Measurements from ENCODE around the gene ZC2HC1B.
"Not testable (repeated sequence)": the region's sequence is repeated elsewhere in the genome, so short reads cannot be mapped to it uniquely, and the experiment has no call there.

Gene ZC2HC1B

DNA sequence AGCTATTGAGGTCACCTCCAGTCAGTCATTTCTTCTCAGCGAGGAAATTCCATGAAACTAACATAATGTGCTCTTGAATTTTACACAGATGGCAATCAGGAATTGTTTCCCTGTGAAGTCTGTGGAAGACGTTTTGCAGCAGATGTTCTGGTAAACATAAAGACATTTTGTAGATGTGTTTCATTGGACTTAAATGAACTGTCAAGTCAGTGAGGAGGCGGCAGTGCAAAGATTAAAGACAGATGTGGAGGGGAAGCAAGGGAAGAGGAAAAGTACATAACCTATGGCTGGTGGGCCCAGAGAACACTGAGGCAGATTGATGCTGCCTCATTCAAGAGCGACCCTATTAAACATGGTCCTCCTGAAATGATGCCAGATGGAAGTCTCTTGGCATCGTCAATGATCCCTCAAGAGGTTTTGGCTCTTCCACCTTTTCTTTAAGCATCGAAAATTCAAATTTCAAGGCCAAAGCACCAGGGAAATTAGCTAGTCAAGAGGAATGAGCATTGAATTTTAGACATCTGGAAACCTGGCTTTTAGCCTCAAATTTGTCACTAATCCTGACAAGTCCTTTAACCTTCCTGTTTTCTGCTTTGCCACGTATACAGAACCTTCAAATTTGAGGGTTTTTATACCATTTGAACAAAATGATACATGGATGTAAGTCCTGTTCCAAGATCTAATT is 20.1 kb downstream of the ZC2HC1B start:
- no CpG with 5 or more reads among the region's 7 CpGs for WGBS (ENCODE audit: insufficient coverage, insufficient read length)
- H3K27ac ChIP-seq (ENCODE audit: low read length): no peak overlapping the region
- H3K4me3 ChIP-seq (ENCODE audit: low read length): no peak overlapping the region
- no peaks in the 10 kb centered on the region for H3K9me3 ChIP-seq (ENCODE audit: control insufficient read depth, insufficient read depth, low read length)
- no peaks in the 10 kb centered on the region for H3K27me3 ChIP-seq (ENCODE audit: control insufficient read depth, insufficient read depth, low read length)
- no peak for DNase-seq (ENCODE audit: low read depth, low spot score)
- no peaks in the 10 kb centered on the region for H3K4me1 ChIP-seq (ENCODE audit: control insufficient read depth, insufficient read depth, low read length)
- no peaks in the 10 kb centered on the region for H3K36me3 ChIP-seq (ENCODE audit: control insufficient read depth, insufficient read depth, low read length)

DNA sequence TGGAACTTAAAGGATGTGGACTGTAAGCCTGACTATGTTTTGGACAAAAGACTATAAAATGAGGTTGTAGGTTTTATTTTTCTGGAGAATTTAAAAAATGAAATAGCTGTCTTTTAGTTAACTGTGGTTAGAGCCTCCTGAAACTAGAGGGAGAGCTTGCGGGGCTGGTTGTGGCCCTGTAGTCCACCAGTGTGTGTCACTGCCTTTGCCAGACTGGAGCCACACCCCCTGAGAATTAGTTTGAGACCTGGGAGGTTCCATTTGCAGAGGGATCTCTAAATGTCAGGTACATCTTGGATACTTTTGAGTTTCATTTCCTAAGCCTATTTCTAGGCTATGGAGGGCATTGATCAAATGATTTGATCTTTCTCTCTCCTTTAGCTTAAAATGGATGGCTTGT is 20.8 kb downstream of the ZC2HC1B start:
- no CpG with 5 or more reads among the region's 1 CpG for WGBS (ENCODE audit: insufficient coverage, insufficient read length)
- H3K27me3 ChIP-seq (ENCODE audit: control insufficient read depth, insufficient read depth, low read length): no peaks in the 10 kb centered on the region
- no peaks in the 10 kb centered on the region for H3K4me1 ChIP-seq (ENCODE audit: control insufficient read depth, insufficient read depth, low read length)
- no peak for DNase-seq (ENCODE audit: low read depth, low spot score)
- no peak overlapping the region for H3K4me3 ChIP-seq (ENCODE audit: low read length)
- no peaks in the 10 kb centered on the region for H3K9me3 ChIP-seq (ENCODE audit: control insufficient read depth, insufficient read depth, low read length)
- H3K36me3 ChIP-seq (ENCODE audit: control insufficient read depth, insufficient read depth, low read length): no peaks in the 10 kb centered on the region
- no peak overlapping the region for H3K27ac ChIP-seq (ENCODE audit: low read length)

DNA sequence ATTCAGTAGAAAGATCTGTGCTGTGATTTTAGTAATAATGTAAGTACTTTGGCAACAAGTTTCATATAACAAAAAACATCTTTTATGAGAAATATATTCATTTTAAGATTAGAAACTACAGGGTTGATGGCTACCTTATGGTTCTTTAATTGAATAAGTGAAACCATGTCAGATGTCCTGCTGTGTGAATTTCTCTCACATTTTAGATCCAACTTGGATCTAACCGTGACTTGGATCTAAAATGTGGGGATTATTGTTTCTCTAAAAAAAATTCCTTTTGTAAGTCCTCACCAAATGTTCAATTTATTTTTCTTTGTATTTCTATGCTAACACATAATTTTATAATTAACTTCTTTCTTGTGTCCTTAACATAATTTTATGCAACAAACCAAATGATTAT is 30.4 kb downstream of the ZC2HC1B start:
- no peak overlapping the region for H3K27ac ChIP-seq (ENCODE audit: low read length)
- H3K9me3 ChIP-seq (ENCODE audit: control insufficient read depth, insufficient read depth, low read length): no peaks in the 10 kb centered on the region
- H3K4me1 ChIP-seq (ENCODE audit: control insufficient read depth, insufficient read depth, low read length): no peaks in the 10 kb centered on the region
- DNase-seq (ENCODE audit: low read depth, low spot score): no peak
- H3K36me3 ChIP-seq (ENCODE audit: control insufficient read depth, insufficient read depth, low read length): no peaks in the 10 kb centered on the region
- H3K27me3 ChIP-seq (ENCODE audit: control insufficient read depth, insufficient read depth, low read length): no peaks in the 10 kb centered on the region
- no CpG with 5 or more reads among the region's 1 CpG for WGBS (ENCODE audit: insufficient coverage, insufficient read length)
- H3K4me3 ChIP-seq (ENCODE audit: low read length): no peak overlapping the region

DNA sequence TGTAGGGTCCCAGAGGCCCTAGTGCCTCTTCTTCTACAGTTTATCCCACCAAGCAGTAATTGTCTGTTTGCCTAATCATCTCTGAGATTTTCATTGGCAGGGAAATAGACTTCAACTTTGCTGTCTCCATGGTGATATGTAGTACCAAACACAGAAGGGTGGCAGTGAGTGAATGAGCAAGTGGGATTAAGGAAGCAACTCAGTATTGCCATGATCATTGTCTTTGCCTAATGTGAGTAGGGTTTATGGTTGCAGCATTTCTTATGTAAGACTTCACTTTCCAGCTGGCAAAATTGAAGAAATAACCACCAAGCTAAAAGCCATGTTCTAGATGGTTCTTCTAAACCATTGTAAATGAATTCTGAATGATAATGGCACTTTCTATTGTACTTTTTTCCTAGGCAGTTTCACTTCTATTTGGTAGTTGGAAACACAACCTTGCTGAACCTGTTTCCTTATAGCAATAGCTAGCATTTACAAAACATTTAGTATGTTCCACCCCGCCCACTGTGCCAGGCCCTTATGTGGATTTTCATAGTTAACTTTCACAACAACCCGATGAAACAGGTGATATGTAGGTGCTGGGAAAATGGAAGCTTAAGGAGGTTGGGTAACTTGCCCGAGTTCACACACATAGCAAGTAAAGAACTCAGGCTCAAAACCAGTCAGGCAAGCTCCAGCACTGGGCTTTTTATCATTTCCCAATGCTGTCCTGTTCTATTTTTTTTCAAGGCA is 32.0 kb downstream of the ZC2HC1B start:
- Histone ChIP-seq H3K4me1 (ENCODE audit: control insufficient read depth, insufficient read depth, low read length) (no peaks in the 10 kb centered on the region), H3K9me3 (ENCODE audit: control insufficient read depth, insufficient read depth, low read length) (no peaks in the 10 kb centered on the region), H3K27me3 (ENCODE audit: control insufficient read depth, insufficient read depth, low read length) (no peaks in the 10 kb centered on the region), H3K4me3 (ENCODE audit: low read length) (no peak overlapping the region), H3K27ac (ENCODE audit: low read length) (no peak overlapping the region), H3K36me3 (ENCODE audit: control insufficient read depth, insufficient read depth, low read length) (no peaks in the 10 kb centered on the region)
- DNase-seq (ENCODE audit: low read depth, low spot score): no peak
- no CpG with 5 or more reads among the region's 3 CpGs for WGBS (ENCODE audit: insufficient coverage, insufficient read length)

DNA sequence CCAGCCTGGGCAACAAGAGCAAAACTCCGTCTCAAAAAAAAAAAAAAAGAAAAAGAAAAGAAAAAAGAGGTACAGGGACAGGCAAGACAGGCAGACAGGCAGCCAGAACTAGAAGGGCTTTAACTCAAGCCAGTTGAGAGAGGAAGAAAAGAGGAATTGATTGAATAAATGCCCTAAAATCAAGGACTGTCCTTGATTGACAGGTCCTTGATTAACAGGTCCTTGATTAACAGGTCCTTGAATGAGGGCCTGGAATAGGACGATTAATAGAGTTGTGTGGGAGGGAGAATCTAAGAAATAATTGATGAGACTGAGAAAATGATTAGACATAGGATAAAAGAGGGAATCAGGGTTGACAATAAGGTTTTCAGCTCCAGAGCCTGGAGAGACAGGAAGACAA is 36.1 kb downstream of the ZC2HC1B start:
- no peak for DNase-seq (ENCODE audit: low read depth, low spot score)
- Histone ChIP-seq H3K4me1 (ENCODE audit: control insufficient read depth, insufficient read depth, low read length) (no peaks in the 10 kb centered on the region), H3K27ac (ENCODE audit: low read length) (no peak overlapping the region), H3K9me3 (ENCODE audit: control insufficient read depth, insufficient read depth, low read length) (no peaks in the 10 kb centered on the region), H3K4me3 (ENCODE audit: low read length) (no peak overlapping the region), H3K27me3 (ENCODE audit: control insufficient read depth, insufficient read depth, low read length) (no peaks in the 10 kb centered on the region), H3K36me3 (ENCODE audit: control insufficient read depth, insufficient read depth, low read length) (no peaks in the 10 kb centered on the region)
- WGBS (ENCODE audit: insufficient coverage, insufficient read length): 100% methylated on average over 1 of the region's 2 CpGs

DNA sequence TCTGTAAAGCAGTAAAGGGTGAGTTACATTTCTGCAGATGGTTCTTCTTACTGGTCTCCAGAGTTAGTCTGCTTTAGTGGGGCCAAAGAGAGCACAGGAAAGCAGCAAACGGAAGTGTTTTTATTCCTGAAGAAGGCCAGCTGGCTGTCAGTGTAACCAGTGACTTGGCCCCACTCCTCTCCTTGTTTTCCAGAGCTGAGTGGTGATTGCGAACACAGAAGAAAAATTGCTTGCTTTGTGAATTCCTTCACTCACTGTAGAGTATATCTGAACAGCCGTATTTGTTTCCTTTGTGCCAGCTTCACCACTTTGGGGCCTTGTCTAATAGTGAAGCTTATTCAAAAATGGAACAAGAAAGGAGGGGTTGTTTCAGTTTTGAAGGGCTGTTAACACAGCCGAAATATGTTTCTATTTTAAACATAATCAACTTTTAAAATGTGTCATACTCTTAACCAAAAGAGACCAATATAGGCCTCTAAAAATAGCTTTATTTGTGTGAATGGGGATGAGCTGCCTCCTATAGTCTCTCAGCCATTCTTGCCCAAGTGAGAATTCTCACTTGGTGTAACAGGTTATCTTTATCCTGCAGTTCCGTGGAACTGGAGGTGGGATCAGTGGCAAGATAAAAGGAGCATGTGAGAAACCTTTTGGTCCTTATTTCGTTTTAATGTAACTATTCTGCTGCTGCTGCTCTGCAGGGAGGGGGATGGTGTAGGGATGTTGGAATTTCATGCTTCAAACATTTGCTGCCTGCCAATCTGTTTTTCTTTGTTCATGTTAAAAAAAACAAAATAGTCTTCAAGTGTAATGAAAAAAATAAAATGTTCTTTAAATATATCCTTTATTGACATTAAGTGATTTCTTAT is 37.8 kb downstream of the ZC2HC1B start:
- no CpG with 5 or more reads among the region's 6 CpGs for WGBS (ENCODE audit: insufficient coverage, insufficient read length)
- no peak overlapping the region for H3K27ac ChIP-seq (ENCODE audit: low read length)
- no peak for DNase-seq (ENCODE audit: low read depth, low spot score)
- H3K4me1 ChIP-seq (ENCODE audit: control insufficient read depth, insufficient read depth, low read length): no peaks in the 10 kb centered on the region
- H3K36me3 ChIP-seq (ENCODE audit: control insufficient read depth, insufficient read depth, low read length): no peaks in the 10 kb centered on the region
- no peak overlapping the region for H3K4me3 ChIP-seq (ENCODE audit: low read length)
- no peaks in the 10 kb centered on the region for H3K27me3 ChIP-seq (ENCODE audit: control insufficient read depth, insufficient read depth, low read length)
- H3K9me3 ChIP-seq (ENCODE audit: control insufficient read depth, insufficient read depth, low read length): no peaks in the 10 kb centered on the region

DNA sequence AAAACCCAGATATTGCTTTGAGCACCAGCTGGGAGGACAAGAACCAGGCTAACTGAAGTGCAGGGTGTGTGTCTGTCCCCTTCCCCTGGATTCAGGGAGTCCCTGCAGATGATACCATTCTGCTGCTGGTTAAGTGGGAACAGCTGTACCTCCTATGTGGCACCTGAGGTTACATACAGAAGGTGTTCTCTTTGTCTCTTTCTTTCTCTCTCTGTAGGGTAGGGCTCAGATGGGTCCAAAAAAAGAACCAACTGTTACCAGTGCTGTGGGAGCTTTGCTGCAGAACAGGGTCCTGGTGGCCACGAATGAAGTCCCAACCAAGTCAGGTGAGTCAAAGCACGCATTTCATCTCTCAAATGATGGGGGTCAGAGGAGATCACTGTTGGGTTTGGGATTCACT is 38.6 kb downstream of the ZC2HC1B start:
- no peaks in the 10 kb centered on the region for H3K27me3 ChIP-seq (ENCODE audit: control insufficient read depth, insufficient read depth, low read length)
- no peak for DNase-seq (ENCODE audit: low read depth, low spot score)
- no peaks in the 10 kb centered on the region for H3K9me3 ChIP-seq (ENCODE audit: control insufficient read depth, insufficient read depth, low read length)
- H3K36me3 ChIP-seq (ENCODE audit: control insufficient read depth, insufficient read depth, low read length): no peaks in the 10 kb centered on the region
- H3K27ac ChIP-seq (ENCODE audit: low read length): no peak overlapping the region
- no CpG with 5 or more reads among the region's 2 CpGs for whole genome bisulfite sequencing (ENCODE audit: insufficient coverage, insufficient read length)
- H3K4me1 ChIP-seq (ENCODE audit: control insufficient read depth, insufficient read depth, low read length): no peaks in the 10 kb centered on the region
- no peak overlapping the region for H3K4me3 ChIP-seq (ENCODE audit: low read length)

DNA sequence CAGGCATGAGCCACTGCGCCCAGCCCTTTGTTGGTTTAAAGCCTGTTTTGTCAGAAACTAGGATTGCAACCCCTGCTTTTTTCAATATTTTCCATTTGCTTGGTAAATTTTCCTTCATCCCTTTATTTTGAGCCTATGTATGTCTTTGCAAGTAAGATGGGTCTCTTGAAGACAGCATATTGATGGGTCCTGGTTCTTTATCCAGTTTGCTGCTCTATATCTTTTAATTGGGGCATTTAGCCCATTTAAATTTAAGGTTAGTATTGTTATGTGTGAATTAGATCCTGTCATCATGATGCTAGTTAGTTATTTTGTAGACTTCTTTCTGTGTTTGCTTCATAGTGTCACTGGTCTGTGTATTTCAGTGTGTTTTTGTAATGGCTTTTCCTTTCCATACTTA is 46.8 kb downstream of the ZC2HC1B start:
- Histone ChIP-seq H3K36me3 (ENCODE audit: control insufficient read depth, insufficient read depth, low read length) (no peaks in the 10 kb centered on the region), H3K4me1 (ENCODE audit: control insufficient read depth, insufficient read depth, low read length) (no peaks in the 10 kb centered on the region), H3K27me3 (ENCODE audit: control insufficient read depth, insufficient read depth, low read length) (no peaks in the 10 kb centered on the region), H3K9me3 (ENCODE audit: control insufficient read depth, insufficient read depth, low read length) (no peaks in the 10 kb centered on the region), H3K27ac (ENCODE audit: low read length) (no peak overlapping the region), H3K4me3 (ENCODE audit: low read length) (no peak overlapping the region)
- no CpG with 5 or more reads among the region's 1 CpG for WGBS (ENCODE audit: insufficient coverage, insufficient read length)
- DNase-seq (ENCODE audit: low read depth, low spot score): no peak

DNA sequence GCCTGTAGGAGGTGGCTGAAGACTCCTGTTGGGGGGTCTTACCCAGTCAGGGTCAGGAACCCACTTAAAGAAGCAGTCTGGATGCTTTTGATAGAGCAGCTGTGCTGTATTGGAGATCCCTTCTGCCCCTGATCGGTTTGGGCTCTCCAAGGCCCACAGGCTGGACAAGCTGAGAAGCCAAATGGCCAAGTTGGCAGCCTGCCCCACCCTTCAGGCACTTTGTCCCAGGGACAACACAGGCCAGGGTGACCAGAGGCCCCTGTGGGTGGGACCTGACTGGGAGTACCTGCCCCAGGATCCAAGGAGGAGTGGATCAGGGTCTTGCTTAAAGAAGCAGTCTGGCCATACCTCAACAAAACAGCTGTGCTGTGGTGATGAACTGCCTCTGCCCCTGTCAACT is 48.4 kb downstream of the ZC2HC1B start:
- Histone ChIP-seq H3K36me3 (ENCODE audit: control insufficient read depth, insufficient read depth, low read length) (no peaks in the 10 kb centered on the region), H3K4me3 (ENCODE audit: low read length) (no peak overlapping the region), H3K9me3 (ENCODE audit: control insufficient read depth, insufficient read depth, low read length) (no peaks in the 10 kb centered on the region), H3K27ac (ENCODE audit: low read length) (no peak overlapping the region), H3K4me1 (ENCODE audit: control insufficient read depth, insufficient read depth, low read length) (no peaks in the 10 kb centered on the region), H3K27me3 (ENCODE audit: control insufficient read depth, insufficient read depth, low read length) (no peaks in the 10 kb centered on the region)
- DNase-seq (ENCODE audit: low read depth, low spot score): no peak
- no CpG with 5 or more reads among the region's 1 CpG for WGBS (ENCODE audit: insufficient coverage, insufficient read length)

DNA sequence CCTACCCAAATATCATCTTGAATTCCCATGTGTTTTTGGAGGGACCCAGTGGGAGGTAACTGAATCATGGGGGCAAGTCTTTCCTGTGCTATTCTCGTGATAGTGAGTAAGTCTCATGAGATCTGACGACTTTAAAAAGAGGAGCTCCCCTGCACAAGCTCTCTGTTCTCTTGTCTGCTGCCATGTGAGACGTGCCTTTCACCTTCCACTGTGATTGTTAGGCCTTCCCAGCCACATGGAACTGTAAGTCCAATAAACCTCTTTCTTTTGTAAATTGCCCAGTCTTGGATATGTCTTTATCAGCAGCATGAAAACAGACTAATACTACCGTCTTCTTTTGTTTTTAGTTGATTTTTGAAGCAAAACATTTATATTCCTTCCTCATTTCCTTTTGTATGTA is 52.8 kb downstream of the ZC2HC1B start:
- not testable (repeated sequence) for H3K27me3 ChIP-seq (ENCODE audit: control insufficient read depth, insufficient read depth, low read length); H3K9me3 ChIP-seq (ENCODE audit: control insufficient read depth, insufficient read depth, low read length); H3K36me3 ChIP-seq (ENCODE audit: control insufficient read depth, insufficient read depth, low read length); H3K27ac ChIP-seq (ENCODE audit: low read length); H3K4me3 ChIP-seq (ENCODE audit: low read length); H3K4me1 ChIP-seq (ENCODE audit: control insufficient read depth, insufficient read depth, low read length); DNase-seq (ENCODE audit: low read depth, low spot score)
- no CpG with 5 or more reads among the region's 4 CpGs for WGBS (ENCODE audit: insufficient coverage, insufficient read length)

Data from iPS DF 6.9 (cell line).